ENCODE results near the gene P3H3.

DNA sequence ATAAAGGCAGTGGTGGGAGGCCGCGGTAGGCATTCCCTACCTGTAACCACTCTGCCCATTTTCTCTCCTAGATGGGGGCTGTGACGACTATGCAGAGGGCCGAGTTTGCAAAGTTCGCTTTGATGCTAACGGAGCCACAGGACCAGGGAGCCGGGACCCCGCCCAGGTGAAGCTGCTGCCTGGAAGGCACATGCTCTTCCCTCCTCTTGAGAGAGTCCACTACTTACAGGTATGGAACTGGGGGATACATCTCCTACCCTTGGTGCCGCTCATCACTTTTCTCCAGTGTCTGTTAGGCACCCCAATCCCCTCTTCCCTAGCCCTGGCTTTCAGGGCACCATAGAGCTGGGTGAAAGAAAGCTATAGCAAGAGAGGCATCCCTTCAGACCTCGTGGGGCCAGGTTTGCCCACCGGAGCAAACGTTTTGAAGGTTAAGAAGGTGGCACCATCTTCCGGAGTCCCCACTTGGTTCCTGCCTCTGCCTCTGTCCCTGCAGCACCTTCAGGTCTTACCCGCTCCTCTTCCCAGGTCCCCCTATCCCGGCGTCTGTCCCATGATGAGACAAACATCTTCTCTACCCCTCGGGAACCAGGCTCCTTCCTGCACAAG, 2.0 kb upstream of the P3H3 start:
- TF ChIP-seq, protein P1, sequence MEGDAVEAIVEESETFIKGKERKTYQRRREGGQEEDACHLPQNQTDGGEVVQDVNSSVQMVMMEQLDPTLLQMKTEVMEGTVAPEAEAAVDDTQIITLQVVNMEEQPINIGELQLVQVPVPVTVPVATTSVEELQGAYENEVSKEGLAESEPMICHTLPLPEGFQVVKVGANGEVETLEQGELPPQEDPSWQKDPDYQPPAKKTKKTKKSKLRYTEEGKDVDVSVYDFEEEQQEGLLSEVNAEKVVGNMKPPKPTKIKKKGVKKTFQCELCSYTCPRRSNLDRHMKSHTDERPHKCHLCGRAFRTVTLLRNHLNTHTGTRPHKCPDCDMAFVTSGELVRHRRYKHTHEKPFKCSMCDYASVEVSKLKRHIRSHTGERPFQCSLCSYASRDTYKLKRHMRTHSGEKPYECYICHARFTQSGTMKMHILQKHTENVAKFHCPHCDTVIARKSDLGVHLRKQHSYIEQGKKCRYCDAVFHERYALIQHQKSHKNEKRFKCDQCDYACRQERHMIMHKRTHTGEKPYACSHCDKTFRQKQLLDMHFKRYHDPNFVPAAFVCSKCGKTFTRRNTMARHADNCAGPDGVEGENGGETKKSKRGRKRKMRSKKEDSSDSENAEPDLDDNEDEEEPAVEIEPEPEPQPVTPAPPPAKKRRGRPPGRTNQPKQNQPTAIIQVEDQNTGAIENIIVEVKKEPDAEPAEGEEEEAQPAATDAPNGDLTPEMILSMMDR (conservative IDR thresholded peaks at IDR 0.05 in 1 of 2, IDR thresholded peaks at IDR 0.05 in 1 of 2; ENCODE audit: extremely low read depth in 1 of 2, insufficient read depth in 1 of 2, low read depth in 1 of 2, low read length in 2 of 2), result no peak
- TF ChIP-seq EZH2 (IDR thresholded peaks at IDR 0.05; ENCODE audit: borderline replicate concordance, low read length), result no peak
